Epidermal melanocyte (primary cell): ENCODE results near the gene MEGF6.
A peak's percentile ranks its signal among the peaks of the same experiment; 100 is the strongest.

Experiments used
- DNase-seq: peaks from one replicate; pipeline ENCODE4 v3.0.0; 2011; ENCODE audit warnings: low spot score; ENCODE audit not compliant: insufficient read length

MEGF6 gene

DNA sequence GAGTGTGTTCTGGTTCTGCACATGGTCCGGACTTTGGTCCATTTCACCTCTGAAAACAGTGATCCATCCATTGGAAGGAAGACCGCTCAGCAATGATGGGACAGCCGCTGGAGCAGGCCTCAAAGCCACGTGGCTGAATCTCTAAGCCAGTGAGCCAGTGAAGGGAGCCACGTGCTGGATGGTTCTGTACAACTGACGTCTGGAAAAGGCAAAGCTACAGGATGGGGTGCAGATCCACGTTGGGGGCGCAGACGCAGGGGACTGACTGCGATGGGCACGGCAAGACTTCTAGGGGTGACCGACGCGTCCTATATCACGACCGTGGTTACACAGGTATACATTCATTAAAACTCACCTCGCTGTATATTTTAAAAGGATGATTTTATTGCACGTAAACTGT is 167.0 kb downstream of the MEGF6 start:
- no peak for DNase-seq

DNA sequence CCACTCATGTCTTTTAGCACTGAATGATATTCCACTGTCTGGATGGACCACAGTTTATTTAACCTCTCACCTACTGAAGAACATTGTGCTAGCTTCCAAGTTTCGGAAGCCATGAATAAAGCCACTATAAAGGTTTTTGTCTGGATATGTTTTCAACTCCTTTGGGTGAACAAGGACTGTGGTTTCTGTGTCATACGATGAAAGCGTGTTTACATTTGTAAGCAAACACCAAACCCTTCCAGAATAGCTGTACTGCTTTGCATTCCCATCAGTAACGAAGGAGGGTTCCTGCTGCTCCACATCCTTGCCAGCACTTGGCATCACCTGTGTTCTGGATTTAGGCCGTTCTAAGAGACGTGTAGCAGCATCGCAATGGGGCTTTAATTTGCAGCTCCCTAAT is 167.5 kb downstream of the MEGF6 start:
- no peak for DNase-seq

DNA sequence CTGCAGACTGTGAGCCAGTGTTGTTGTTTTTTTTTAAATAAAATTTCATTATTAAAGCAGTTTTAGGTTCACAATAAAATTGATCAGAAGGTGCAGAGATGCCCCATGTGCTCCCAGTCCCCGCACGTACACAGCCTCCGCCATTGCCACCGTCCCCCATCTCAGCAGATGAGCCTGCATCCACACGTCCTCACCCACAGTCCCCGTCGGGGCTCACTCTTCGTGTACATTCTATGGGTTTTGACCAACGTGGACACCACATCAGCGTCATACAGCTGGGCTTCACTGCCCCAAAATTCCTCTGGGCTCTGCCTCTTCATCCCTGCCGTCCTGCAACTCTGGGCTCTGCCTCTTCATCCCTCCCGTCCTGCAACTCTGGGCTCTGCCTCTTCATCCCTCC is 168.4 kb downstream of the MEGF6 start:
- no peak for DNase-seq

DNA sequence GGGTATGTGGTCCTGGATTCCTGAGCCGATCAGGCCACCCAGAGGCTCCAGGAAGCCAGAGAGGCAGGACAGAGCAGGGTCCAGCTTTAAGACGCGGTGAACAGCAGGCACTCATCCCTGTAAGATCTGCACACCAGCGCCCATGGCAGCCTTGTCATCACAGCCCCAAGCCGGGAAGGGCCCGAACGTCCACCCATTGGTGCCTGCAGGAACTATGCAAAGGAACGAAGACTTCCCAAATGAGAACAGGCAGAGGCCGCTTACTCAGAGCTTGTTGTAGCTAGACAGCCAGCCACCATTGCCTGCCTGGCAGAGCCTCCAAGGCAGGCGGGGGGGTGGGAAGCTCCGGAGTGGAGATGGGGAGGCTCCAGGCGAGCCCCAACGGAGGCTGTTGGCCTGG is 169.0 kb downstream of the MEGF6 start:
- no peak for DNase-seq

DNA sequence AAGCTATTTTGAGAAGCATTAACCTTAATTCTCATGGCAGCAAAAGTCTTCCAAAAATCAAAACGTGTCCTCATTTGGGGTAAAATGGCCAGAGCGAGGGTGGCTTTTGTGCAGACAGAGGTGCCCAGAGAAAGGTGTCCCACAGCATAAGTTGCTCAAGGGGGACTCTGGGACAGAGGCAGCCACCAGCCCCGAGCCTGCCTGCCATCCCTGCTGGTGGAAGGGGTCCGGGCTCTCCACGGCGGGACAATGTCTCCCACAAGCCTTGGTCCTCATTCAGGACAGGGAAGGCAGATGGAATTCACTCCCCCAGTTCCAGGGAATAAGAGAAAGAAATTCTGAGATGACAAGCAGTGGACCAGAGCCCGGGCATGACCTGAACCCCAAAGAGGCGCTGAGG is 169.4 kb downstream of the MEGF6 start:
- no peak for DNase-seq

DNA sequence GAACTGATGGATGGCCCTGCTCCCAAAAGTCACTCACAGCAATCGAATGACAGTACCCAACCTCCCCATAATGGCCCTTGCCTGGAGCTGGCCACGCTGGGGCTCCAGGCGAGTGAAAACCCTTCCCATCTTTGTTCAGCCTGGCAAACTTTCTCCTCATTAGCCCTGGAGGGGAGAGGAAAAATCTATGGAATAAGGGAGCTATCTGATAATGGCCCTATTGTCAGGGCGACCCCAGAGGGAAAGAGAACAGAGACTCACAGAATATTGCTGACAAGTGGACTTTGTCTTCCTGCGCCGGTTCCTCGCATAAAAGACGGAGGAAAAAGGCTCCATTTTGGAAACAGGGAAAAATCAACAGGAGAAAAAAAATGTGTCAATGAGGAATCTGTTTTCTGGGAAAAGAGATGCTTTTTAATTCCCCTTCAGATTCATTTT is 169.9 kb downstream of the MEGF6 start:
- peak; percentile 84 for DNase-seq

DNA sequence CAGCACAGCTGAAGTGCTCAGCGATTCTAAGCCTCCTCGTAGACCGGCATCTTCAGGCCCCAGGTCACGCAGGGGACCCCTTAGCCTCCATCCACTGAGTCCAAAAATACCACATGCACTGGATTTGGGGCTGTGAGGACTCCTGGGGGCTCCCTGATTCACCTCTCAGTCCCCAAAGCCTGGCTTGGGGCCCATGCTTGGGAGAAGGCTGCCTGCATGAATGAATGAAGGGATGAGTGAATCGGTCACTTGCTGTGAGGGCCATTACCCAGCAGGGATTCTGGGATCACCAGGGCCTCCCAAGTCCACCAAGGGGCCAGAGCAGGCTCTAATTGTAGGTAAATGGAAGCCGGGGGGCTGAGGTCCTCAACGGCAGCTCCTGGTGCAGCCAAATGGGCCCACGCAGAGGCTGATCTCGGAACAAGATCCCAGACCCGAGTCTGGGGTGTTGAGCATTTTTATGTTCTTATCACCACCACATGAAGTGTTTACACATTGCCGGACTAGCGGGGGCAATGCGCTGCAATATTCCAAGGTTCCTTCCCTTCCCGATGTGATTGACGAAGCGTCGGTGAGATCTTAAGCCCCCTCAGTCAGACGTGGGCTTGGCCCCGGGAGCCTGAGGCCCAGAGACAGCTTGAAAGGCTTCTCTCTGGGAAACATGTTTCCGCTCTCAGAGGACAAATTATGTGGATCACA is 170.4 kb downstream of the MEGF6 start:
- DNase-seq: no peak

DNA sequence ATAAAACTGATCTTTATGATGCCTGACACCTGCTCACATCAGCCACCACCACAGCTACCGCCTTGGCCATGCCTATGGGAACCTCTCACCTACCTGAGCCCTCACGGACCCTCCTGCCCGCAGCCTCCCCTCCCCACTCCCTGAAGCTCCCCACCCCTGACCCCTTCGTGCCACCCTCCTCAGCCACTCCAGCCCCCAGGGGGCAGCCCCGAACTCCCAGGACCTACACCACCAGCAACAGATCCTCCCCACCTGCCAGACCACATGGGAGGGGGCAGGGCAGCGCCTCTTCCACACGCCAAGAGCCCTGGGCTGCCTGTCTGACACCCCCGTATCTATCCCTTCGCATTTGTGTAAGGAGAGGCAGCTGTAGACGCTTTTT is 171.0 kb downstream of the MEGF6 start:
- no peak for DNase-seq
